HG02678 (cell line): ENCODE measurements around the gene KIAA0930.
A peak's percentile ranks its signal among the peaks of the same experiment; 100 is the strongest.
"Not testable (repeated sequence)": the region's sequence is repeated elsewhere in the genome, so short reads cannot be mapped to it uniquely, and the experiment has no call there.

Experiments used
- ATAC-seq: cut with Tn5 transposase; IDR thresholded peaks from one replicate; pipeline ENCODE4 v1.9.1; 2021; ENCODE audit warnings: mild to moderate bottlenecking, moderate library complexity; ENCODE audit not compliant: unreplicated experiment

Gene KIAA0930

DNA sequence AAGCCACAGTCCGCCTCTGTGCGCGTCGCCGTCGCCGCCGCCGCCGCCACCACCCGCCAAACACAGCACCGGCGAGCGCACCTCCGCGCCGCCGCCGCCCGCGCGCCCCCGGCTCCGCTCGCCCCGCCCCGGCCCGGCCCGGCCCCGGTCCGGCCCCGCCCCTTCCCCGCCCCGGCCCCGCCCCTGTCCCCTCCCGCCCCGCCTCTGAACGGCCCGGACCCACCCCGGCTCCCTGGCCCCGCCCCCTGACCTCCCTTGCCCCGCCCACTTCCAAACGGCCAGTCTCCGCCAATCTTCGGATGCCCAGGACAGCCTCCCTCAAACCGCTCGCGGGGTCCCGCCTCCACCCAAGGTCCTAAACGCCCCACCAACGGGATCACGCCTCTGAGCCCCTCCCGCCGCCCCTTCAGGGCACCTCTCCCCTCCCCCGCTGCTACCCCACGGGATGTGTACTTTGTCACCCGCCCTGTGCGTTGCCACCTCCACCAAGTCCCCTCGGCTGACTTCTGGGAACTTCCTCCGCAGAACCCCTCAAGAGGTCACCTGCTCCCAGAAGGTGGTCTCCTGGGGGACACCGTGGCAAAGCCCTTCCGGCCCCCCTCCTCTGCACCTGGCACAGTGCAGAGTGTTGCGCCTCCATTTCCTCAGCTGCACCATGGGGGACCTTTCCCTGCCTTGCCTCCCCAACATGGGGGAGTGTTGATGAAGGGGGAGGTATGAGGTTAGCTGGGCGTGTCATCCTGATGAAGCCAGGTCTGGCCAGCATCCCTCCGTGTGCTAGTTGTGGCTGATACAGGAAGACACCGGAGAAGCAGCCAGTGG is at the start of gene KIAA0930:
TSS of gene KIAA0930 (minus strand) at position 85 of the 822 bp plus-strand sequence. CDS start 191 bp downstream, outside the sequence.
- peak; percentile 65 for ATAC-seq

DNA sequence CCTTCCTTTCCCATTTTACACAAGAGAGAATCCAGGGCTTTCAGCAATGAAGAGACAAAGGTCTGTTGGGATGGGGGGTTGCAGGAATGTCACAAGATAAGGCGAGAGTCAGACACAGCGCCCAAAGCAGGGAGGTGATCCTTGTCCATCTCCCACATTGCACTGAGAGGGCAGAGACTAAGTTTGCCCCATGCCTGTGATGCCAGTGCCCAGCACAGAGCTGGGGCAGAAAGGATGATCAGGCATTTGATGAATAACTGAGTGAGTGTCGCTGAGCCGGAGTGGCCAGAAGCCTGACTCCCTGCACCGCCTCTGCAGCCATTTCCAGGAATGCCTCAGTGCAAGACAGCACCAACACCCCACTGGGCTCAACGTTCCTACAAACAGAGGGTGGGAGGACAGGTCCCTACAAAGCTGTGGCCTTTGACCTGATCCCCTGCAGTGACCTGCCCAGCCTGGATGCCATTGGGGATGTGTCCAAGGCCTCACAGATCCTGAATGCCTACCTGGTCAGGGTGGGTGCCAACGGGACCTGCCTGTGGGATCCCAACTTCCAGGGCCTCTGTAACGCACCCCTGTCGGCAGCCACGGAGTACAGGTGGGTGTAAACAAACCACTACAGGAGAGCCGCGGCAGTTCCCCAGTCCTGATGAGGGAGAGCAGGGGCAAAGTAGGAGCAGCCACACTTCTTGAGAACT is 46.3 kb upstream of the KIAA0930 start:
- ATAC-seq: no peak

DNA sequence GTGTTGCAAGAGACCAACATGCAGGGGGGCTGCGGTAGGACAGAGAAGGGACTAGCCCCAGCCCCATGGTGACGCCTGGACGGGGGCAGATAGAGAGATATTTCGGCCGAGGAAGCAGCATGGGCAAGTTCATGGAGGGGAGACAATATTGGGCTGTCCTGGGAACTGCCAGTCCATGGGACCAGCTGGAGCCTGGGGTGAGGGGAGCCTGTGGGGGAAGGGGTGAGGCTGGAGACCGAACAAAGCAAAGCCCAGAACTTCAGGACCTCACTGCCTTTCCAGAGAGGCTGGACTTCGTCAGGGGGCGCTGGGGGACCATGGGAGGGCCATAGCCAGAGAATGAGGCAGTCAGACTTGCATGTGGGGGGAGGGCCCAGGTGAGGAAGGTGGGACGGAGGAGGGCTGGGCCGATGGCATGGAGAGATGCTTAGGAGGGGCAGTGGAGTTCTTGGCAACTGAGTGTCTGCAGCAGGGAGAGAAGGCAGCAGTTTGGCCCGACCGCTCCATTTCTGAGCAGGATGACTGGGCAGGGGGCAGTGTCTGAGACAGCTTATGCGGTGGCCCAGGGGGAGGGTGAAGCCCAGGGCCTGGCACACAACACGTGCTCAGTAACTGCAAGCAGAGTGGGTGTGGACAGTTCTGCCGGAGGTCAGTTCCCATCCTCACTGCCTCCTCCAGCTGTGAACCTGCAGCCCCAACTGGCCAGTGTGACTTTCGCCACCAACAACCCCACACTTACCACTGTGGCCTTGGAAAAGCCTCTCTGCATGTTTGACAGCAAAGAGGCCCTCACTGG is 44.8 kb upstream of the KIAA0930 start:
- no peak for ATAC-seq

DNA sequence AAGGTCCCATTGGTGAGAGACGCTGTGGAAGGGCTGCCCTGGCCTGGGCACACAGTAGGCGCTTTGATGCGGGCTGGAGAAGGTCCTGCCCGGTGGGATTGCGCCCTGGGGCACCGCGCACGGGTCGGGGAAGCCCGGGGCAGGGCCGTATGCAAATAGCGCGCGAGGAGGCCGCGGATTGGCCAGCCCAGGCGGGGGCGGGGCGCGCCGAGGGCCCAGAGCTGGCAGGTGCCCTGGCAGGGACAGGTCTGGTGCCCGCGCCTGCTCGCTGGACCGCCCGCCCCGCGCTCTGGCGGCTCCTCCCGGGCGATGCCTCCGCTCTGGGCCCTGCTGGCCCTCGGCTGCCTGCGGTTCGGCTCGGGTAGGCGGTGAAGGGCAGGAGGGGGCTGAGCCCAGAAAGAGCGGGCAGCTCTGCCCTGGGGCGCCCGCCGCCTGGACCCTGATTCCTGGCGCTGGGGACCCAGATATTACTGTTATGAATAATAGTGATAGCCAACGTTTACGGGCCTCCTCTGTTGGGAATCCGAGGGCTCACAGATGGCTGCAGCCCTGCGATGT is 44.1 kb upstream of the KIAA0930 start, which contains the start of gene UPK3A:
TSS of gene UPK3A (plus strand) at position 245 of the 558 bp plus-strand sequence. CDS start at position 310, 65 bp downstream.
- no peak for ATAC-seq

DNA sequence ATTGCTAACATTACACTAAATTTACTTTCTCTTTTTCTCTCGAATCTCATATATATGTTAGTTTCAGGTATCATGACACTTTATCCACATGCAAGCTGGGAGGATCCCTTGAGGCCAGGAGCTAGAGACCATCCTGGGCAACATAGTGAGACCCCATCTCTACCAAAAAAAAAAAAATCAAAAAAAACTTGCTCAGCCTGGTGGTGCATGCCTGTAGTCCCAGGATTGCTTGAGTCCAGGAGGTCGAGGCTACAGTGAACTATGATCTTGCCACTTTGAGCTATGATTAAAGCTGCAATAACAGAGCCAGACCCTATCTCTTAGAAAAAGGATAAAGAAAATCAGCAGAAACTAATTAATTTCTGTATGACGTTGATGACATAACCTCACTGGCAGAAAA is 40.3 kb upstream of the KIAA0930 start:
- ATAC-seq: no peak

DNA sequence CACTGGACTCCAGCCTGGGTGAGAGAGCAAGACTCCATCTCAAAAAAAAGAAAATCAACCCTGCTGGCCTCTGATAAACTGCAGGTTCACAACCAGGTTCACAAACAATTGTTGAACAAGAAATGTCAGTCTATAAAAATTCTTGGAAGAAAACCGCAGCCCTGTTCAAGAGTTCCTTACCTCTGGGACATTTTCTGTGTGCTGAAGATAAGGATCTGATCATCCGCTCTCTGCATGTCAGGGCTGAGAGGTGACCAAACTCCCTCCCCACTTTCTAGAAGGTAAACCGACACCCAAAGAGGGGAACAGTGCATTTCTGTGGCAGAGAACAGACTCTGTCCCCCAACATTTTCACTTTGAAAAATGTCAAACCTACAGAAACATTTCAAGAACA is 39.9 kb upstream of the KIAA0930 start:
- no peak for ATAC-seq

DNA sequence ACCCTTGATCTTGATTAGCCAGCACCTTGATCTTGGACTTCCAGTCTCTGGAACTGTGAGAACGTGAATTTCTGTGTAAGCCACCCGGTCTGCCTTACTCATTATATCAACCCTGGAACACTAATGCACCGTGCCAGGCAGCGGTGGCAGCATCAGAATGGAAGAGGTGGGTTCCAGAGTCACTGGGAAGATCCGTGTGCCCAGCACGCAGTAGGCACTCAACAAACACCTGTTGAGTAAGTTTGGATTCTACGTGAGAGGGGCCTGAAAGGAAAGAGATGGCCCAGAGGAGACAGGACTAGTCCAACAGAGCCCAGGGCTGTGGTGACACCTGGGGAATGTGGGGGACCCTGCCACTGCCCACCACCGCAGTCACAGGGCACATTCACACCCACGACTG is 37.4 kb upstream of the KIAA0930 start:
- no peak for ATAC-seq

DNA sequence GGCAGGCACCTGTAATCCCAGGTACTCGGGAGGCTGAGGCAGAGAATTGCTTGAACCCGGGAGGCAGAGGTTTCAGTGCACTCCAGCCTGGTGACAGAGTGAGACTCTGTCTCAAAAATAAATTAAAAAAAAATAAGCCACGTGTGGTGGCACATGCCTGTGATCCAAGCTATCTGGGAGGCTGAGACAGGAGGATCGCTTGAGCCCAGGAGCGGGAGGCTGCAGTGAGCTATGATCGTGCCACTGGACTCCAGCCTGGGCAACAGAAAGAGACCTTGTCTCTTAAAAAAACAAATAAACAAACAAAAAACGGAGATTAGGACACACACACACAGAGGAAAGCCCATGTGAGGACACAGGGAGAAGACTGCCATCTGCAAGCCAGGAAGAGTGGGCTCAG is 37.0 kb upstream of the KIAA0930 start:
- not testable (repeated sequence) for ATAC-seq

DNA sequence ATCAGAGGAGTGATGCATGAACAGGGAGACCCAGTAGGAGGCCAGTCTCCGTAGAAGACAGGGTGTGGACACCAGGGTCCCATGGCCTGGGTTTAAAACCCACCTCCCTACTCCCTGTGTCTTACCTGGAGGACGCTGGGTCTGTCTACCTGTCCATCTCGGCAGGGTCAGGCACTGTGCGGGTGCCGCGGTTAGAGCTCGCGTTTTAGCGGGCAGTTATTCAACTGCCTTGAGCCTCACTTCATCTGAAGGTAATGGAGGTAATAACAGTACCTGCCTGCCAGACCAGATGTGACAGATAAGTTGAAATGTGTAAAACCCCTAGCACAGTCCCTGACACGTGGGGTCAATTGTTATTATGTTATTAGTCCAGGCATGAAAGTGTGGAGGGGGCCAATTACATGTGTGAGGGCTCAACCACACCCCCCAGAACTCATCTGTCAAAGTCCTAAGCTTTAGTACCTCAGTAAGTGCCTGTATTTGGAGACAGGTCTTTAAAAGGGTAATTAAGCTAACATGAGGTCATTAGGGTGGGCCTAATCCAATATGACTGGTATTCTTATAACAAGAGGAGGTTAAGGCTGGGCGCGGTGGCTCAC is 35.9 kb upstream of the KIAA0930 start:
- ATAC-seq: no peak

DNA sequence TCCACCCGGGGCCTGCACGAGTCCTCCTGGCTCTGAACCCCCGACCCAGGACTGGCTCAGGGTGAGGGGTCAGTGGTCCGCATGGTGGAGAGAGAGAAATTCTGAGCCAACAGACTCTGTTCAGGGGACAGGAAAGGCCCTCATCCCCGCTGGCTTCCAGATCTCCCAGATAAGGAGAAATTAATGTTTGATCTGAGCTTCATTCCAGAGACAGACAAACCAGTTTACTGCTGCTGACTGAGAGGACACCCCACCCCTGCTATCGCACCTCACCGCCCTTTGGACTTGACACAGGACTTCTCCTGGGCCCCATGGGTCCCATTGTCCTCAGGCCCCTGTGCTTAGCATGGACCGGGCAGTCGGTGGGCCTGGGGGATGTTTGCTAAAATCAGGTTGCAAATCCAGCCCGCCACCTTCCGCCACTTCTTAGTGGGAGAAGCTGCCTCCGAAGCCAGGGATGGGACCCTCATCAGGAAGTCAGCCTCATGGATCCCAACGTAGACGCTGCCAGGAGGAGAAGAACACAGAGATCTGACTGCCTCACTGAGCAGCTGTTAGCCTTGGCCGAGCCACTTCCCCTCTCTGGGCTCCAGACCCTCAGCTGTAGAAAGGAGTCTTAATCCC is 32.9 kb upstream of the KIAA0930 start:
- ATAC-seq: no peak

DNA sequence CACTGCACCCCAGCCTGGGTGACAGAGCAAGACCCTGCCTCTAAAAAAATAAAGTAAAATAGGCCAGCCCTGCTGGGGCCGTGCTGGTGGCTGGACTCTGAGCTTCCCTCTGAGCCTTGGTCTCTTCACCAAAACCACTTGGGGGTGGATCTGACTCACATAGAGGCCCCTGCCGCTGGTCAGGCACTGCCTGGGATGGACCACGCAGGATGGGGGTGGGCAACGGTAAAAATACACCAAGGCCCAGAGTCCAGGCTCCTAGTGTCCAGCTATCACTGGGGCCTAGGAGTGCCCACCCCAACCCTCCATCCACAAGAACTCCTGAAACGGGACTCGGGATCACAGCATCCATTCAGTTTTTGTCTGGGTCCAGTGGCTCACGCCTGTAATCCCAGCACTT is 31.8 kb upstream of the KIAA0930 start:
- ATAC-seq: no peak

DNA sequence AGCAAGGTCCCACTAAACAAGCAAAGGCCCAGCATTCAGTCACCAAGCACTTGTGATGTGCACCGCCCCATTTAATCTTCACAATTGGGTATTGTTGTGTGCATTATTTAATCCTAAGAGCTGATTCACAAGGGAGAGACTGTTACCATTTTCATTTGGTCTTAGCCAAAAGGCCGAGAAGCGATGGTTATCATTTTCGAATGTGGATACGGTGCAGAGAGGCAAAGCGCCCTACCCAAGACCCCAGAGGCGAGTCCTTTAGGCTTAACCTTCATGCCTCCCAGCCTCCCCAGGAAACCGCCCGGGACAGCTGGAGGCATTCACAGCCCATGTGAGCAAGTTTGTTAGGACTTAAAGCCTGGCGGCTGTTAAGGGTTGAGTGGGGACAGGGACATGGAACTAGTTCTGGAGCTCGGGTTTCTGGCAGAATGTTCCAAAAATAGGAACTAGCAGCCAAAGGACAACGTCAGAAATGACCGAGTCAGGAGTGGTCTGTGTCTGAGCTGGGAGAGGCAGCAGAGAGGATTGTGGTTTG is 31.0 kb upstream of the KIAA0930 start:
- no peak for ATAC-seq

DNA sequence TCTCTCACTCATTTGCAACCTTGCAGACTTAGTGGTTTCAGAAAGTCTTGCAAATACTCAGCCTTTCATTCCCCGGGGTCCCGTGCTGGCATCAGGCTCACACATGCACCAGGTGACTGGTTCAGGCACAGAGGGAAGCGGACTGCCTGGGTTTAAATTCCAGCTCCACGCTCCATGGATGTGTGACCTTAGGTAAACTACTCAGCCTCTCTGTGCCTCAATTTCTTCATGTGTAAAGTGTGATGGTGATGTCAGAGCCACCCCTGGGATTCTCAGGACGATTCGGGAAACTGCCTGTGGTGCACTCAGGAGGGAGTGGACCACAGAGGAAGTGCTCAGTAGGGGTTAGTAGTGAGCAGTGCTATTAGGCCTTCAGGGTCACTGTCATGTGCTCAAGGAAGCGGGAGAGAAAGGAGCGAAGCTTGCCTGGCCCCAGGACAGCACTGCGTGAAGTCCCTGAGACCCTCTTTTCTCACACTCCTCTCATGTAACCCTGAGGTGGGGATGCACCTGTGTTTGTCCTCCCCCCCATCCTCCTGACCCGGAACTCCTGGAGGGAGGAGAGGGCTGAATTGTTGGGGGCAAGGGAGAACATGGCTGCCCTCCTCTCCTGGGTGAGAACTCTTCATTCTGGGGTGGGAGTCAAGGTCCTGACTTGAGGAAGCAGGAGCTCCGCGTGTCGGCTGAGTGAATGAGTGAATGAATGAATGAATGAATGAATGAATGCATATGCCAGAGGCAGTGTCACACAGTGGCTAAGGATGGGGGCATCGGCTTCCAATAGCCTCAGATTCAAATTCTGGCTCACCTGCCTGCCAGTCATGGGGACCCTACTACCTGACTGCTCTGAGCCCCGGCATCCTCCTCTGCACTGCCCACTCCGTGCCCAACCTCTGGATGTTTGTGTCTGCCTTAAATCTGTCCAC is 29.7 kb upstream of the KIAA0930 start:
- ATAC-seq: no peak

DNA sequence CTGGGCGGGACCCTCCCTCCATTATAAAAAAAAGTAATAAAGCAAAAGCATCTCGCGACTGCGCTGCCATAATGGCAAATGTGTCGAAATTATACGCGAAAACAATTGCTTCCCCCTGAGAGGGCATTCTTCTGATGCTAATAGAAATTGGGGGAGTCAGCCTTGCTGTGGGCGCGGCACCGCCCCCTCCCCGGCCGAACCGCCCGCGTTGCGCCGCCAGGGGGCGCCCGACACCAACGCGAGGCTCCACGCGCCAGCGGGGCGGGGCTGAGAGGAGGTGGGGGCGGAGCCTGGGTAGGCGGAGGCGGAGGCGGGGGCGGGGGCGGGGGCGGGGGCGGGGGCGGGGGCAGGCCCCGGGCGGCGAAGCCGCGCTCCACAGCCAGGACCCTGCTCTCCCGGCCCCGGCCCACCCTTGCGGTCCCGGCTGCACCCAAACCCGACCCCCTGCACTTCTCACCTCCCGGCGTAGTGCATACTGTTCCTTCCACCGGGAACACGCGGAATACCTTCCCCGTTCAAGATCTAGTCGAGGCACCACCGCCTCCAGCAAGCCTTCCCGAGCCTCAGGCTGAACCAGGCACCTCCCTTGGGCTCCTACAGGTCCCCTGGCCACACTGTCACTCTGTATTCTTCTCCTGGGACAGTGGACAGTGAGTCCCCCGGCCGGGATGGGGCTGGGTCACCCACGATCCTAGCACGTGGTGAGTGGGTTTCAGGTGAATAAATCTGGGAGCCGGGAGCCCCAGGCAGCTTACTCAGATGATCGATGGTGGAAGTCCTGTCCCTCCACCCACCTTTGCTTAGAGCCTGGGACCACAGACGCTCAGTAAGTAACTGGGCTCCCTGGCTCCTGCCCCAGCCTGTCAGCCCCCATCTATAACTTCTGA is 28.5 kb upstream of the KIAA0930 start:
- peak; percentile 83 for ATAC-seq

DNA sequence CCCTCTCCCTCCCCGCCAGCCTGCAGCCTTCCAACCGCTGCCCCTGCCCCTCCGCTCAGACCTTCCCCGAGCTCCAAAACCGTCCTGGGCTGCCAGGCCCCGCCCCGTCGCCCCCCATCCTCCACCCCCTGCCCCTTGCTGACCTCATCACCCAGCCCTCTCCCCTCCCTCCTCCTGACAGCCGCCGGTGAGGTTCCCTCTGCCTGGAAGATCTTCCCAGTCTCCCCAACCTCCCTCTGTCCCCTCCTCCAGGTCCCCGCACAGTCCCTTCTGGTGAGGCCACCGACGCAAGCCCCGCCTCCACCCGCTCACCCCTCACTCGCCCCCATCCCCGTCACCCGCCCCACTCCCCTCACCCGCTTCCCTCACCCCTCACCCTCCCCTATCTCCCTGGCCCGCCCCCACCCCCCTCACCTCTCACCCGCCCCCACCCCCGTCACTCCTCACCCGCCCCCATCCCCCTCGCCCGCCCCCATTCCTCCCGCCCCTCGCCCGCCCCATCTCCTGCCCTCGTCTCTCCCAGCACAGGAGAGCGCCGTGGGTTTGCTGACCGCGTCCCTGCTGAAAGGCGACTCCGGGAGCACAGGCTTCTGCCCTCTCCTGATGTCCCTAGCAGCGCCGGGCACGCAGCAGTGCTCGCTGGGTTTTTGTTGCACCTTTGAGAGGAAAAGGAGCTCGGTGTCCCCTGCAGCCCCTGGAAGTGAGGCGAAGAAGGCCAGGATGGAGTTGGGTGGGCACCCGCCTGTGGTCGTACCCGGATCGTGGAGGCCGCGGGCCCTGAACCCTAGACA is 27.7 kb upstream of the KIAA0930 start:
- no peak for ATAC-seq

DNA sequence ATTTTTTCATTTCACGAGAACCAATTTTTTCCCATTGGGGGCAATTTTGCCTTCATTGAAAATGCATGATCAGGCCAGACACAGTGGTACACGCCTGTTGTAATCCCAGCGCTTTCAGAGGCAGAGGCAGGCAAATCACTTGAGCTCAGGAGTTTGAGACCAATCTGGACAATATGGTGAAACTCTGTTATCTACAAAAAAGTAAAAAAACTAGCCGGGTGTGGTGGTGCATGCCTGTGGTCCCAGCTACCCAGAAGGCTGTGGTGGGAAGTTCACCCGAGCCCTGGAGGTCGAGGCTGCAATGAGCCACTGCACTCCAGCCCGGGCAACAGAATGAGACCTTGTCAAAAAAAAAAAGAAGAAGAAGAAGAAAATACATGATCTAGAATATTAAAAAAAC is 24.8 kb upstream of the KIAA0930 start:
- no peak for ATAC-seq
